Ascending aorta (tissue), 2 donors: ENCODE measurements around the gene CACNA2D1. TPM values are rescaled to one million over a fixed set of nuclear protein-coding genes. Genes with fewer than 3 reads are reported as not detected.

Experiments used
- DNase-seq, 2 donors: peaks; one replicate each; pipeline ENCODE4 v3.0.0-alpha.2; 2019; ENCODE audit warnings: low spot score in 2 of 2
- H3K27ac ChIP-seq, 2 donors: fragments of 200-600 bp; sonication (generic); one replicate each; pipeline ENCODE4 v1.5.1; 2016 to 2017; ENCODE audit warnings: mild to moderate bottlenecking in 1 of 2
- H3K27me3 ChIP-seq: fragments of 200-600 bp; sonication (generic); one replicate; pipeline ENCODE4 v1.5.1; 2017
- H3K36me3 ChIP-seq, 2 donors: fragments of 200-600 bp; sonication (generic); one replicate each; pipeline ENCODE4 v1.5.1; 2016
- H3K4me1 ChIP-seq, 2 donors: fragments of 200-600 bp; sonication (generic); one replicate each; pipeline ENCODE4 v1.5.1; 2016 to 2017; ENCODE audit warnings: mild to moderate bottlenecking in 1 of 2
- H3K4me3 ChIP-seq, 2 donors: fragments of 200-600 bp; sonication (generic); one replicate each; pipeline ENCODE4 v1.5.1; 2016 to 2017; ENCODE audit warnings: mild to moderate bottlenecking in 1 of 2
- H3K9me3 ChIP-seq, 2 donors: fragments of 200-600 bp; sonication (generic); one replicate each; pipeline ENCODE4 v1.5.1; 2016
- CTCF ChIP-seq, 3 experiments: fragments of 200-600 bp in 2 of 3; fragments of 450-650 bp in 1 of 3; sonication (generic) in 2 of 3; IDR thresholded peaks; one replicate each; pipeline ENCODE4 v1.5.1; 2016 to 2019; ENCODE audit warnings: antibody characterized with exemption in 3 of 3, mild to moderate bottlenecking in 1 of 3, moderate library complexity in 1 of 3
- intact Hi-C: fragments of 100-400 bp; cut with DNase I; formaldehyde crosslinking; loops from one replicate; pipeline ENCODE4 v1.15.1; 2023
- total RNA-seq: library from RNA; depleted of rRNA; stranded (reverse); fragments of >200 nt; gene quantifications from one replicate; pipeline ENCODE4 v1.1.0, GENCODE V29; 2016

Gene CACNA2D1
- total RNA-seq, 1 donor from 2014 or later = 17.3 TPM

- no peak for TF ChIP-seq CTCF (IDR thresholded peaks at IDR 0.05)
- no peak for DNase-seq
- no peaks in the 10 kb centered on the region for H3K4me1 ChIP-seq
- H3K36me3 ChIP-seq = no peaks in the 10 kb centered on the region
- no peaks in the 10 kb centered on the region for H3K27me3 ChIP-seq
- no peak overlapping the region for H3K4me3 ChIP-seq
- intact Hi-C loops = no loop called here
- no peak overlapping the region for H3K27ac ChIP-seq
- no peaks in the 10 kb centered on the region for H3K9me3 ChIP-seq
Observed at GRCh38 chr7:82449910-82450309, 6.3 kb upstream of the CACNA2D1 start.

- Histone ChIP-seq H3K36me3 (no peaks in the 10 kb centered on the region), H3K27me3 (no peaks in the 10 kb centered on the region), H3K27ac (no peak overlapping the region), H3K9me3 (no peaks in the 10 kb centered on the region), H3K4me1 (no peaks in the 10 kb centered on the region), H3K4me3 (no peak overlapping the region)
- no peak for DNase-seq
- intact Hi-C loops = no loop called here
- no peak for TF ChIP-seq CTCF (IDR thresholded peaks at IDR 0.05)
Observed at GRCh38 chr7:82446897-82447296, 3.3 kb upstream of the CACNA2D1 start.

- Histone ChIP-seq H3K36me3 (no peaks in the 10 kb centered on the region), H3K9me3 (no peaks in the 10 kb centered on the region), H3K4me1 (no peaks in the 10 kb centered on the region), H3K4me3 (no peak overlapping the region), H3K27me3 (no peaks in the 10 kb centered on the region), H3K27ac (no peak overlapping the region)
- intact Hi-C loops = no loop called here
- no peak for DNase-seq
- no peak for TF ChIP-seq CTCF (IDR thresholded peaks at IDR 0.05)
Observed at GRCh38 chr7:82445271-82445670, 1.7 kb upstream of the CACNA2D1 start.

GRCh38 chr7:82444220-82444909 lies 788 bp upstream of the CACNA2D1 start:
- Histone ChIP-seq H3K27ac (peak overlapping the region; percentile 87 to 94), H3K9me3 (no peaks in the 10 kb centered on the region), H3K27me3 (no peaks in the 10 kb centered on the region), H3K4me3 (peak overlapping the region; percentile 81 to 96), H3K36me3 (no peaks in the 10 kb centered on the region), H3K4me1 (no peaks in the 10 kb centered on the region)
- no peak for DNase-seq
- intact Hi-C loops = loop anchor here (5.0 kb wide), 2 partner anchors 38 to 128 kb away; no protein-coding TSS in a partner anchor
- TF ChIP-seq CTCF (IDR thresholded peaks at IDR 0.05) = no peak

GRCh38 chr7:82443036-82443546 lies 486 bp downstream of the CACNA2D1 start:
- no peak for TF ChIP-seq CTCF (IDR thresholded peaks at IDR 0.05)
- Histone ChIP-seq H3K36me3 (no peaks in the 10 kb centered on the region), H3K27ac (peak overlapping the region; percentile 87 to 94), H3K4me3 (peak overlapping the region; percentile 81 to 96), H3K9me3 (no peaks in the 10 kb centered on the region), H3K4me1 (no peaks in the 10 kb centered on the region), H3K27me3 (no peaks in the 10 kb centered on the region)
- intact Hi-C loops = loop anchor here (5.0 kb wide), 2 partner anchors 39 to 129 kb away; no protein-coding TSS in a partner anchor
- DNase-seq = peak in 1 of 2 donors; percentile 66
